ENCODE measurements around the gene ATG9B. TPM values are rescaled to one million over a fixed set of nuclear protein-coding genes. Genes with fewer than 3 reads are reported as not detected.

ATG9B gene
- total and polyA plus RNA-seq, 9 of the 15 experiments (the other 6 are each of a cell fraction or from before 2014, with no cell fraction given): 0.29 to 8.0 (median 2.1) TPM

- no peak for TF ChIP-seq ZNF609 (CRISPR knock-in tag; IDR thresholded peaks at IDR 0.05; ENCODE audit: borderline replicate concordance)
- no peak for TF ChIP-seq ATF3 (IDR thresholded peaks at IDR 0.05)
- TF ChIP-seq ATF3 (CRISPR knock-in tag; conservative IDR thresholded peaks at IDR 0.05): no peak
- no peak for TF ChIP-seq ZNF133 (CRISPR knock-in tag; IDR thresholded peaks at IDR 0.05)
- TF ChIP-seq ZNF277 (CRISPR knock-in tag; IDR thresholded peaks at IDR 0.05; ENCODE audit: borderline replicate concordance): no peak
- no peak for TF ChIP-seq MLLT1 (IDR thresholded peaks at IDR 0.05)
- no peak for TF ChIP-seq ZNF253 (CRISPR knock-in tag; conservative IDR thresholded peaks at IDR 0.05)
- TF ChIP-seq ZZZ3 (IDR thresholded peaks at IDR 0.05): no peak
- no peak; the same call in 1 of the 2 replicates for TF ChIP-seq LEF1 (IDR thresholded peaks at IDR 0.05)
- no peak for TF ChIP-seq GABPB1 (CRISPR knock-in tag; IDR thresholded peaks at IDR 0.05)
- no peak for TF ChIP-seq MTA2 (IDR thresholded peaks at IDR 0.05; ENCODE audit: low read depth)
- TF ChIP-seq KDM2B (CRISPR knock-in tag; IDR thresholded peaks at IDR 0.05): no peak
- no peak for TF ChIP-seq ZNF551 (CRISPR knock-in tag; IDR thresholded peaks at IDR 0.05)
- peak; percentile 91 for TF ChIP-seq FOSL1 (tag; conservative IDR thresholded peaks at IDR 0.05)
Measured at GRCh38 chr7:151062399-151063211, 38.3 kb upstream of the ATG9B start (continued).
